GM23338 (cell line): ENCODE data around the gene FAF2. TPM values are rescaled to one million over a fixed set of nuclear protein-coding genes. Genes with fewer than 3 reads are reported as not detected.

Experiments used
- CREB1 ChIP-seq: fragments of 250-450 bp; sonication (Bioruptor Pico); IDR thresholded peaks from 2 replicates; pipeline ENCODE4 v1.5.0; 2020; ENCODE audit warnings: low read depth, mild to moderate bottlenecking, moderate library complexity
- EZH2 ChIP-seq: fragments of 200-600 bp; sonication (generic); IDR thresholded peaks from one replicate; pipeline ENCODE4 v1.8.0; 2017; ENCODE audit warnings: antibody characterized with exemption, mild to moderate bottlenecking, low read depth; ENCODE audit not compliant: unreplicated experiment
- EZH2phosphoT487 ChIP-seq: fragments of 200-600 bp; sonication (generic); IDR thresholded peaks from one replicate; pipeline ENCODE4 v1.8.1; 2018; ENCODE audit warnings: antibody characterized with exemption; ENCODE audit not compliant: unreplicated experiment
- JUNB ChIP-seq: IDR thresholded peaks from one replicate; pipeline ENCODE4 v1.6.1; 2016; ENCODE audit warnings: antibody characterized with exemption; ENCODE audit not compliant: unreplicated experiment
- NANOG ChIP-seq: IDR thresholded peaks from 2 replicates; pipeline ENCODE4 v1.6.1; 2016; ENCODE audit warnings: antibody characterized with exemption, borderline replicate concordance
- POLR2AphosphoS5 ChIP-seq: IDR thresholded peaks from 2 replicates; pipeline ENCODE4 v1.6.1; 2016; ENCODE audit warnings: antibody characterized with exemption, low read depth
- STAT1 ChIP-seq: IDR thresholded peaks from one replicate; pipeline ENCODE4 v1.6.1; 2016; ENCODE audit warnings: antibody characterized with exemption; ENCODE audit not compliant: unreplicated experiment
- ZNF114 ChIP-seq: fragments of 250-450 bp; sonication (Bioruptor Pico); IDR thresholded peaks from 2 replicates; pipeline ENCODE4 v1.5.0; 2020; ENCODE audit warnings: mild to moderate bottlenecking, moderate library complexity
- ZNF331 ChIP-seq: fragments of 250-450 bp; sonication (Bioruptor Pico); IDR thresholded peaks from 2 replicates; pipeline ENCODE4 v1.5.0; 2020; ENCODE audit warnings: low read depth, mild to moderate bottlenecking, moderate library complexity
- ZNF462 ChIP-seq: fragments of 250-450 bp; sonication (Bioruptor Pico); IDR thresholded peaks from 2 replicates; pipeline ENCODE4 v1.5.0; 2020; ENCODE audit warnings: mild to moderate bottlenecking, moderate library complexity
- polyA plus RNA-seq: library from polyadenylated mRNA; unstranded; fragments of >200 nt; fragmentation: Nextera tagmentation; extraction: Ambion mirVana; gene quantifications from 2 replicates; pipeline ENCODE4 v1.2.1, GENCODE V29; 2016
- total RNA-seq: library from RNA; depleted of rRNA; stranded (reverse); fragments of >200 nt; shearing (Covaris generic); gene quantifications from 2 replicates; pipeline ENCODE4 v1.2.3, GENCODE V29; 2014
- TF ChIP-seq, protein P1 (sequence below): IDR thresholded peaks from one replicate; pipeline ENCODE4 v1.6.1; 2018; ENCODE audit warnings: antibody characterized with exemption; ENCODE audit not compliant: unreplicated experiment
- TF ChIP-seq, protein P2 (sequence below), 2 experiments: fragments of 200-600 bp in 1 of 2; sonication (generic) in 1 of 2; conservative IDR thresholded peaks; 2 replicates each; pipeline versions ENCODE4 v1.5.1 to v1.6.1; 2016 to 2017; ENCODE audit warnings: antibody characterized with exemption in 2 of 2, low read depth in 2 of 2, mild to moderate bottlenecking in 2 of 2, moderate library complexity in 1 of 2

FAF2 gene
- total and polyA plus RNA-seq, 2 experiments from 2014 or later, result 32.8 to 37.6 TPM

DNA sequence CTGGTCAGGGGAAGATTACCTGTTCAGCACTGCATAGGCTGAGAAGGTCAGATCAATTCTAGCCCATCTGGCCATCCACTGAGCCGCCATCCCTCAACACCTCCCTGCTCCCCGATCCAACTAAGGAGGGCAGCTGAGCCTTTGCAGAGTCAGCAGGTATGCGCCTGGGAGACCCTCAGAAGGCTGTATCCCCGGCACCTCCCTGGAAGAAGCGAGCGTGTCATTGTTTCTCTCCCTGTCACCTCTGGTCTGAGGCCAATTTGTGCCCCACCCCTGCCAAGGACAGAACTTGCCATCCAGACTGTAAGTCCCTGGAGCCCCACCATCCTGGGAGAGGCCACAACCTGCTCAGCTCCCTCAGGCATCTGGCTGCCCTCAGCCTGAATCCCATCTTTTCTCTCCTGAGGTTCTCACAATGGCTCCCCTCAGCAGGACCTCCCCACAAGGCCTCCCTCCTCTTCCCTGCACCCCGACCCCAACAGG lies 34.4 kb upstream of the FAF2 start (continued):
- TF ChIP-seq ZNF462 (CRISPR knock-in tag) (no peak), STAT1 (no peak), JUNB (no peak), POLR2AphosphoS5 (no peak), CREB1 (no peak), ZNF331 (CRISPR knock-in tag) (no peak), NANOG (no peak), ZNF114 (no peak), EZH2 (no peak), EZH2phosphoT487 (no peak)
- TF ChIP-seq, protein P1, sequence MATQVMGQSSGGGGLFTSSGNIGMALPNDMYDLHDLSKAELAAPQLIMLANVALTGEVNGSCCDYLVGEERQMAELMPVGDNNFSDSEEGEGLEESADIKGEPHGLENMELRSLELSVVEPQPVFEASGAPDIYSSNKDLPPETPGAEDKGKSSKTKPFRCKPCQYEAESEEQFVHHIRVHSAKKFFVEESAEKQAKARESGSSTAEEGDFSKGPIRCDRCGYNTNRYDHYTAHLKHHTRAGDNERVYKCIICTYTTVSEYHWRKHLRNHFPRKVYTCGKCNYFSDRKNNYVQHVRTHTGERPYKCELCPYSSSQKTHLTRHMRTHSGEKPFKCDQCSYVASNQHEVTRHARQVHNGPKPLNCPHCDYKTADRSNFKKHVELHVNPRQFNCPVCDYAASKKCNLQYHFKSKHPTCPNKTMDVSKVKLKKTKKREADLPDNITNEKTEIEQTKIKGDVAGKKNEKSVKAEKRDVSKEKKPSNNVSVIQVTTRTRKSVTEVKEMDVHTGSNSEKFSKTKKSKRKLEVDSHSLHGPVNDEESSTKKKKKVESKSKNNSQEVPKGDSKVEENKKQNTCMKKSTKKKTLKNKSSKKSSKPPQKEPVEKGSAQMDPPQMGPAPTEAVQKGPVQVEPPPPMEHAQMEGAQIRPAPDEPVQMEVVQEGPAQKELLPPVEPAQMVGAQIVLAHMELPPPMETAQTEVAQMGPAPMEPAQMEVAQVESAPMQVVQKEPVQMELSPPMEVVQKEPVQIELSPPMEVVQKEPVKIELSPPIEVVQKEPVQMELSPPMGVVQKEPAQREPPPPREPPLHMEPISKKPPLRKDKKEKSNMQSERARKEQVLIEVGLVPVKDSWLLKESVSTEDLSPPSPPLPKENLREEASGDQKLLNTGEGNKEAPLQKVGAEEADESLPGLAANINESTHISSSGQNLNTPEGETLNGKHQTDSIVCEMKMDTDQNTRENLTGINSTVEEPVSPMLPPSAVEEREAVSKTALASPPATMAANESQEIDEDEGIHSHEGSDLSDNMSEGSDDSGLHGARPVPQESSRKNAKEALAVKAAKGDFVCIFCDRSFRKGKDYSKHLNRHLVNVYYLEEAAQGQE, result no peak
- TF ChIP-seq, protein P2, sequence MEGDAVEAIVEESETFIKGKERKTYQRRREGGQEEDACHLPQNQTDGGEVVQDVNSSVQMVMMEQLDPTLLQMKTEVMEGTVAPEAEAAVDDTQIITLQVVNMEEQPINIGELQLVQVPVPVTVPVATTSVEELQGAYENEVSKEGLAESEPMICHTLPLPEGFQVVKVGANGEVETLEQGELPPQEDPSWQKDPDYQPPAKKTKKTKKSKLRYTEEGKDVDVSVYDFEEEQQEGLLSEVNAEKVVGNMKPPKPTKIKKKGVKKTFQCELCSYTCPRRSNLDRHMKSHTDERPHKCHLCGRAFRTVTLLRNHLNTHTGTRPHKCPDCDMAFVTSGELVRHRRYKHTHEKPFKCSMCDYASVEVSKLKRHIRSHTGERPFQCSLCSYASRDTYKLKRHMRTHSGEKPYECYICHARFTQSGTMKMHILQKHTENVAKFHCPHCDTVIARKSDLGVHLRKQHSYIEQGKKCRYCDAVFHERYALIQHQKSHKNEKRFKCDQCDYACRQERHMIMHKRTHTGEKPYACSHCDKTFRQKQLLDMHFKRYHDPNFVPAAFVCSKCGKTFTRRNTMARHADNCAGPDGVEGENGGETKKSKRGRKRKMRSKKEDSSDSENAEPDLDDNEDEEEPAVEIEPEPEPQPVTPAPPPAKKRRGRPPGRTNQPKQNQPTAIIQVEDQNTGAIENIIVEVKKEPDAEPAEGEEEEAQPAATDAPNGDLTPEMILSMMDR (conservative IDR thresholded peaks at IDR 0.05; ENCODE audit: low read depth in 2 of 2), result no peak
